Osteoblast (primary cell): ENCODE data around the gene ADD1. TPM values are rescaled to one million over a fixed set of nuclear protein-coding genes. Genes with fewer than 3 reads are reported as not detected.
A peak's percentile ranks its signal among the peaks of the same experiment; 100 is the strongest.

ENCODE experiments used
- DNase-seq: peaks from one replicate; pipeline ENCODE4 v3.0.0; 2011; ENCODE audit warnings: low spot score, mixed read lengths; ENCODE audit not compliant: insufficient read length; ENCODE audit errors: missing footprints
- H2AFZ ChIP-seq: 2 replicates; pipeline ENCODE4 v1.6.0; 2011; ENCODE audit warnings: mild to moderate bottlenecking, low read length
- H3K27ac ChIP-seq: 2 replicates; pipeline ENCODE4 v1.5.1; 2011; ENCODE audit warnings: mild to moderate bottlenecking, low read depth, low read length, moderate library complexity
- H3K27me3 ChIP-seq: 2 replicates; pipeline ENCODE4 v1.6.0; 2012; ENCODE audit warnings: mild to moderate bottlenecking, control low read depth, inconsistent platforms, low read length, moderate library complexity; ENCODE audit not compliant: insufficient read depth
- H3K36me3 ChIP-seq: 2 replicates; pipeline ENCODE4 v1.5.1; 2011; ENCODE audit warnings: mild to moderate bottlenecking, low read length, control low read depth, moderate library complexity; ENCODE audit not compliant: insufficient read depth
- H3K4me1 ChIP-seq: 2 replicates; pipeline ENCODE4 v1.5.1; 2011; ENCODE audit warnings: mild to moderate bottlenecking, low read length, control low read depth, moderate library complexity; ENCODE audit not compliant: insufficient read depth
- H3K4me2 ChIP-seq: 2 replicates; pipeline ENCODE4 v1.6.0; 2011; ENCODE audit warnings: mild to moderate bottlenecking, low read length; ENCODE audit not compliant: insufficient read depth
- H3K4me3 ChIP-seq: fragments of 200-600 bp; sonication (generic); 3 replicates; pipeline ENCODE4 v1.5.1; 2012; ENCODE audit warnings: mild to moderate bottlenecking, low read length, inconsistent platforms; ENCODE audit not compliant: insufficient read depth
- H3K79me2 ChIP-seq: 2 replicates; pipeline ENCODE4 v1.6.0; 2012; ENCODE audit warnings: mild to moderate bottlenecking, low read length, control low read depth, inconsistent platforms; ENCODE audit not compliant: insufficient read depth
- H3K9me3 ChIP-seq: 2 replicates; pipeline ENCODE4 v1.5.1; 2011; ENCODE audit warnings: low read depth, low read length, control low read depth
- H4K20me1 ChIP-seq: 2 replicates; pipeline ENCODE4 v1.6.0; 2012; ENCODE audit warnings: mild to moderate bottlenecking, low read length, control low read depth; ENCODE audit not compliant: insufficient read depth
- total RNA-seq: library from RNA; depleted of rRNA; stranded (reverse); fragments of >200 nt; gene quantifications from 2 replicates; pipeline ENCODE4 v1.2.3, GENCODE V29; 2012
- TF ChIP-seq, protein P1 (sequence below): IDR thresholded peaks from 2 replicates; pipeline ENCODE4 v1.5.1; 2011; ENCODE audit warnings: mild to moderate bottlenecking, low read depth, low read length, moderate library complexity; ENCODE audit errors: extremely low read depth

ADD1 gene
- total RNA-seq, 1 donor = 200 TPM

DNA sequence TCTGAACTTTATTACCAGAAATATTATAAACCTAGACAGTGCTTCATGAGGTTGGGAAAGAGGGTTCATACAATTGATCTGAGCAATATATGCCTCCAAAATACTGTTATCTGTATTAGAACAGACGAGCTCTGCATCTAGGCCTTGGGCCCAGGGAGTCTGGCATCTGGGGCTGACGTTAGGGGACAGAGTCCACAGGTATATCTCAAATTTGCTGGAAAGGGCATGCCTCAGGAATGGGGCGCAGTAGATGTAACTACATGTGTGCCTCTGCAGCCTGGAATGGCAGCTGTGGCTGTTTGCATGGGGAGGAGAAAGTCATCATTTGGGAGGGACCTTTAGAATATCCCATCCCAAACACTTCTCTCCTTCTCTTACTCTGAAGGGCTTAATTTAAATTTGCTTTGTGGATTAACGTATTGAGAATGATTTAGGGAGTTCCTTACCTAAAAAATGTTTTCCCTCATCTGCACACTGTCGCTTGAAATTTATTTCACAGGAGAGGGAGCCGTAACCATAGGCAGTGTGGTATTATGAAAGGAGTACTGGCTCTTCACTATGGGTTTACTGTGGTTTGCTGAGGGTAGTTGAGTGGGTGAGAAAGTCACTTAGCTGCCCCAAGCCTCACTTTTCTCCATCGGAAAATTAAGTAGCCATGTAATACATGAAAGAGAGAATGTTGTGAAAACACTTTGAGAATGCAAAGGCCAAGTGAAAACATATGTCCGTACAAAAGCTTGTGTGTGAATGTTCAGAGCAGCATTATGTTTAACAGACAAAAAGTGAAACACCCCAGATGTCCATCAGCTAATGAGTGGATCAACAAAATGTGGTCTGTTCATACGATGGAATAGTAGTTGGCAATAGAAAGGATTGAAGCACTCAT lies 5.9 kb downstream of the ADD1 start:
- TF ChIP-seq, protein P1, sequence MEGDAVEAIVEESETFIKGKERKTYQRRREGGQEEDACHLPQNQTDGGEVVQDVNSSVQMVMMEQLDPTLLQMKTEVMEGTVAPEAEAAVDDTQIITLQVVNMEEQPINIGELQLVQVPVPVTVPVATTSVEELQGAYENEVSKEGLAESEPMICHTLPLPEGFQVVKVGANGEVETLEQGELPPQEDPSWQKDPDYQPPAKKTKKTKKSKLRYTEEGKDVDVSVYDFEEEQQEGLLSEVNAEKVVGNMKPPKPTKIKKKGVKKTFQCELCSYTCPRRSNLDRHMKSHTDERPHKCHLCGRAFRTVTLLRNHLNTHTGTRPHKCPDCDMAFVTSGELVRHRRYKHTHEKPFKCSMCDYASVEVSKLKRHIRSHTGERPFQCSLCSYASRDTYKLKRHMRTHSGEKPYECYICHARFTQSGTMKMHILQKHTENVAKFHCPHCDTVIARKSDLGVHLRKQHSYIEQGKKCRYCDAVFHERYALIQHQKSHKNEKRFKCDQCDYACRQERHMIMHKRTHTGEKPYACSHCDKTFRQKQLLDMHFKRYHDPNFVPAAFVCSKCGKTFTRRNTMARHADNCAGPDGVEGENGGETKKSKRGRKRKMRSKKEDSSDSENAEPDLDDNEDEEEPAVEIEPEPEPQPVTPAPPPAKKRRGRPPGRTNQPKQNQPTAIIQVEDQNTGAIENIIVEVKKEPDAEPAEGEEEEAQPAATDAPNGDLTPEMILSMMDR = no peak
- Histone ChIP-seq H2AFZ (no peak overlapping the region), H3K4me1 (peaks cover 12% of the 10 kb centered on the region), H3K27me3 (no peaks in the 10 kb centered on the region), H4K20me1 (peaks cover 79% of the 10 kb centered on the region), H3K79me2 (peaks cover 95% of the 10 kb centered on the region), H3K27ac (no peak overlapping the region), H3K4me3 (no peak overlapping the region), H3K36me3 (peaks cover 13% of the 10 kb centered on the region), H3K9me3 (no peaks in the 10 kb centered on the region), H3K4me2 (no peak overlapping the region)
- peak; percentile 46 for DNase-seq

- Histone ChIP-seq H3K4me3 (no peak overlapping the region), H3K27me3 (no peaks in the 10 kb centered on the region), H3K9me3 (no peaks in the 10 kb centered on the region), H3K27ac (no peak overlapping the region), H4K20me1 (peaks cover 71% of the 10 kb centered on the region), H2AFZ (no peak overlapping the region), H3K4me2 (no peak overlapping the region), H3K79me2 (peaks cover 95% of the 10 kb centered on the region), H3K4me1 (peaks cover 5% of the 10 kb centered on the region), H3K36me3 (peaks cover 13% of the 10 kb centered on the region)
- no peak for DNase-seq
- TF ChIP-seq, protein P1 = no peak
These were observed 7.5 kb downstream of the ADD1 start for GRCh38 chr4:2850966-2851798.

DNA sequence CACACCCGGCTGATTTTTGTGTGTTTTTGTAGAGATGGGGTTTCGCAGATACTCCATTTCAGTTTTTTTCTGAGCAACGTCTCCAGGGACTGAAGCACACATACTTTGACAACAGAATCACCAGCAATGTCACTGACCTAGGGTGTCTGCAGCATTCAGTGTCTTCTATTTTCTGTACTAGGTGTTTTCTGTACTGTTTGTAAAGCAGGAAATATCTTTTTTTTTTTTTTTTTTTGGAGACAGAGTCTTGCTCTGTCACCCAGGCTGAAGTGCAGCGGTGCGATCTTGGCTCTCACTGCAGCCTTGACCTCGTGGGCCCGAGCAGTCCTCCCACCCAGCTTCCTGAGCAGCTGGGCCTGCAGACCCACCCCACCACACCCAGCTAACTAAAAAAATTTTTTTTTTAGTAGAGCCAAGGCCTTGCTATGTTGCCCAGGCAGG lies 8.9 kb downstream of the ADD1 start:
- Histone ChIP-seq H3K4me3 (no peak overlapping the region), H4K20me1 (peaks cover 62% of the 10 kb centered on the region), H3K27ac (no peak overlapping the region), H2AFZ (no peak overlapping the region), H3K4me1 (peaks cover 5% of the 10 kb centered on the region), H3K27me3 (no peaks in the 10 kb centered on the region), H3K9me3 (no peaks in the 10 kb centered on the region), H3K79me2 (peaks cover 93% of the 10 kb centered on the region), H3K36me3 (peaks cover 14% of the 10 kb centered on the region), H3K4me2 (peak overlapping the region; percentile 2)
- no peak for DNase-seq
- TF ChIP-seq, protein P1 = no peak

- H3K4me1 ChIP-seq = peaks cover 22% of the 10 kb centered on the region
- TF ChIP-seq, protein P1 = no peak
- peaks cover 17% of the 10 kb centered on the region for H3K36me3 ChIP-seq
- H3K27ac ChIP-seq = no peak overlapping the region
- DNase-seq = no peak
- H3K4me2 ChIP-seq = no peak overlapping the region
- no peaks in the 10 kb centered on the region for H3K27me3 ChIP-seq
- H3K9me3 ChIP-seq = no peaks in the 10 kb centered on the region
- H3K4me3 ChIP-seq = no peak overlapping the region
- H3K79me2 ChIP-seq = peaks cover 95% of the 10 kb centered on the region
- no peak overlapping the region for H2AFZ ChIP-seq
- H4K20me1 ChIP-seq = peaks cover 60% of the 10 kb centered on the region
These were observed 11.9 kb downstream of the ADD1 start for GRCh38 chr4:2855584-2855983.
